Mucosa of stomach (tissue), 1 donor: ENCODE measurements around the gene KDM2B.
A peak's percentile ranks its signal among the peaks of the same experiment; 100 is the strongest.

Source experiments
- H3K27me3 ChIP-seq: one replicate; pipeline ENCODE4 v1.7.0; 2013; ENCODE audit warnings: mild to moderate bottlenecking, low read length; ENCODE audit not compliant: control insufficient read depth, insufficient read depth
- H3K36me3 ChIP-seq: one replicate; pipeline ENCODE4 v1.7.0; 2013; ENCODE audit warnings: low read length; ENCODE audit not compliant: control insufficient read depth, insufficient read depth
- H3K4me1 ChIP-seq: one replicate; pipeline ENCODE4 v1.7.0; 2013; ENCODE audit warnings: mild to moderate bottlenecking, low read length; ENCODE audit not compliant: control insufficient read depth, insufficient read depth
- H3K4me3 ChIP-seq: one replicate; pipeline ENCODE4 v1.7.0; 2013; ENCODE audit warnings: low read length
- H3K9ac ChIP-seq: one replicate; pipeline ENCODE4 v1.7.0; 2013; ENCODE audit warnings: mild to moderate bottlenecking, low read length, moderate library complexity
- H3K9me3 ChIP-seq: one replicate; pipeline ENCODE4 v1.7.0; 2013; ENCODE audit warnings: mild to moderate bottlenecking, low read length, moderate library complexity; ENCODE audit not compliant: control insufficient read depth
- donor health status: Pancreatic carcinoma.

KDM2B gene

GRCh38 chr12:121470751-121471150 lies 110.1 kb downstream of the KDM2B start:
- peaks cover 4% of the 10 kb centered on the region for H3K4me1 ChIP-seq
- no peaks in the 10 kb centered on the region for H3K9me3 ChIP-seq
- H3K27me3 ChIP-seq = no peaks in the 10 kb centered on the region
- no peak overlapping the region for H3K4me3 ChIP-seq
- H3K36me3 ChIP-seq = no peaks in the 10 kb centered on the region
- no peak overlapping the region for H3K9ac ChIP-seq

- Histone ChIP-seq H3K27me3 (no peaks in the 10 kb centered on the region), H3K9me3 (no peaks in the 10 kb centered on the region), H3K9ac (no peak overlapping the region), H3K4me3 (no peak overlapping the region), H3K4me1 (peaks cover 4% of the 10 kb centered on the region), H3K36me3 (no peaks in the 10 kb centered on the region)
Observed at GRCh38 chr12:121468499-121468801, 112.4 kb downstream of the KDM2B start.

- H3K4me3 ChIP-seq = no peak overlapping the region
- no peaks in the 10 kb centered on the region for H3K9me3 ChIP-seq
- peaks cover 4% of the 10 kb centered on the region for H3K4me1 ChIP-seq
- H3K9ac ChIP-seq = peak overlapping the region; percentile 28
- H3K36me3 ChIP-seq = no peaks in the 10 kb centered on the region
- no peaks in the 10 kb centered on the region for H3K27me3 ChIP-seq
Observed at GRCh38 chr12:121467638-121468498, 113.0 kb downstream of the KDM2B start.

- Histone ChIP-seq H3K9ac (peak overlapping the region; percentile 57), H3K36me3 (no peaks in the 10 kb centered on the region)
Observed at GRCh38 chr12:121466794-121467637, 113.8 kb downstream of the KDM2B start.

GRCh38 chr12:121465921-121466793 lies 114.7 kb downstream of the KDM2B start:
- Histone ChIP-seq H3K36me3 (no peaks in the 10 kb centered on the region), H3K9me3 (no peaks in the 10 kb centered on the region), H3K27me3 (no peaks in the 10 kb centered on the region), H3K9ac (peak overlapping the region; percentile 54), H3K4me3 (no peak overlapping the region), H3K4me1 (peaks cover 4% of the 10 kb centered on the region)

More at GRCh38 chr12:121466794-121467637, 113.8 kb downstream of the KDM2B start:
- no peak overlapping the region for H3K4me3 ChIP-seq
- H3K4me1 ChIP-seq = peaks cover 4% of the 10 kb centered on the region
- no peaks in the 10 kb centered on the region for H3K27me3 ChIP-seq
- H3K9me3 ChIP-seq = no peaks in the 10 kb centered on the region

GRCh38 chr12:121464331-121464730 lies 116.5 kb downstream of the KDM2B start:
- H3K36me3 ChIP-seq = no peaks in the 10 kb centered on the region
- no peak overlapping the region for H3K4me3 ChIP-seq
- peaks cover 4% of the 10 kb centered on the region for H3K4me1 ChIP-seq
- H3K27me3 ChIP-seq = no peaks in the 10 kb centered on the region
- H3K9ac ChIP-seq = no peak overlapping the region
- no peaks in the 10 kb centered on the region for H3K9me3 ChIP-seq

- Histone ChIP-seq H3K4me1 (no peaks in the 10 kb centered on the region), H3K9me3 (no peaks in the 10 kb centered on the region), H3K27me3 (no peaks in the 10 kb centered on the region), H3K9ac (no peak overlapping the region), H3K4me3 (no peak overlapping the region), H3K36me3 (no peaks in the 10 kb centered on the region)
Observed at GRCh38 chr12:121461048-121461447, 119.8 kb downstream of the KDM2B start.

GRCh38 chr12:121456551-121456950 lies 124.3 kb downstream of the KDM2B start:
- no peaks in the 10 kb centered on the region for H3K9me3 ChIP-seq
- H3K27me3 ChIP-seq = no peaks in the 10 kb centered on the region
- H3K36me3 ChIP-seq = no peaks in the 10 kb centered on the region
- H3K4me3 ChIP-seq = no peak overlapping the region
- peaks cover 4% of the 10 kb centered on the region for H3K4me1 ChIP-seq
- H3K9ac ChIP-seq = no peak overlapping the region

GRCh38 chr12:121455766-121456420 lies 124.9 kb downstream of the KDM2B start:
- H3K36me3 ChIP-seq = no peaks in the 10 kb centered on the region
- no peaks in the 10 kb centered on the region for H3K27me3 ChIP-seq
- H3K4me1 ChIP-seq = peaks cover 4% of the 10 kb centered on the region
- no peak overlapping the region for H3K4me3 ChIP-seq
- no peaks in the 10 kb centered on the region for H3K9me3 ChIP-seq
- H3K9ac ChIP-seq = no peak overlapping the region

- Histone ChIP-seq H3K9ac (no peak overlapping the region), H3K4me1 (peaks cover 4% of the 10 kb centered on the region), H3K27me3 (no peaks in the 10 kb centered on the region), H3K9me3 (no peaks in the 10 kb centered on the region), H3K36me3 (no peaks in the 10 kb centered on the region), H3K4me3 (no peak overlapping the region)
Observed at GRCh38 chr12:121454921-121455320, 125.9 kb downstream of the KDM2B start.

GRCh38 chr12:121453629-121454028 lies 127.2 kb downstream of the KDM2B start:
- Histone ChIP-seq H3K9me3 (no peaks in the 10 kb centered on the region), H3K27me3 (no peaks in the 10 kb centered on the region), H3K4me1 (peaks cover 4% of the 10 kb centered on the region), H3K9ac (no peak overlapping the region), H3K4me3 (no peak overlapping the region), H3K36me3 (no peaks in the 10 kb centered on the region)
